ENCODE results near the gene RNF111.
A peak's percentile ranks its signal among the peaks of the same experiment; 100 is the strongest.

Gene RNF111

DNA sequence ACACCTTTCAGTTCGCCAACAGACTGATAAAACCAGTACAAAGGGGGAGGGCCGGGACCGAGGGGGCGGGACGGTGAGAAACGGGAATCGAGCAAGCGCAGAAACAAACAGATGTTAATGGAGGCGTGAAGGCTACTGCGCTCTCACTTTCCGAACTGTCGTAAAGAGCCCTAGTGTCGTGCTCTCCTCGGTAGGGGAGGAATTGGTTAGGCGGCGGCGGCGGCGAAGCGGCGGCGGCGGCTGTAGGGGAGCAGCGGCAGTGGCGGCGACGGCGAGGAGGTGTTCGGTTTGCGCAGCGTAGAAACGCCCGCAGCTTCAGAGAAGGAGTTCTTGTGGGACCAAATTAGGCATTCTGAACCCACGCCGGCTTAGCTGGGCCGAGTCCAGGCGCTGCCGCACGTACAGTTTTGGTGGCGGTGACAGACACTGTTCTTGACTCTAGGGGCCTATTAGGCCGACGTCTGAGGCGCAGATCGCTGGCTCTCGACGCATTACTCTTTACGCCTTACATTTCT is at the start of gene RNF111:
Gene RNF111 (plus strand): TSS at position 173 of the 515 bp plus-strand sequence. CDS start 43,160 bp downstream, outside the sequence.
- peaks cover 7% of the 10 kb centered on the region for H3K4me1 ChIP-seq (ENCODE audit: control insufficient read depth, insufficient read depth, low read length)
- no peaks in the 10 kb centered on the region for H3K9me3 ChIP-seq (ENCODE audit: control insufficient read depth, low read length)
- no peaks in the 10 kb centered on the region for H3K27me3 ChIP-seq (ENCODE audit: control insufficient read depth, insufficient read depth, low read length)
- H3K36me3 ChIP-seq (ENCODE audit: control insufficient read depth, insufficient read depth, low read length), result no peaks in the 10 kb centered on the region
- H3K9ac ChIP-seq (ENCODE audit: low read length), result peak within 1 kb of the TSS; percentile 85
- peak within 1 kb of the TSS; percentile 90 for H3K4me3 ChIP-seq (ENCODE audit: low read length)

DNA sequence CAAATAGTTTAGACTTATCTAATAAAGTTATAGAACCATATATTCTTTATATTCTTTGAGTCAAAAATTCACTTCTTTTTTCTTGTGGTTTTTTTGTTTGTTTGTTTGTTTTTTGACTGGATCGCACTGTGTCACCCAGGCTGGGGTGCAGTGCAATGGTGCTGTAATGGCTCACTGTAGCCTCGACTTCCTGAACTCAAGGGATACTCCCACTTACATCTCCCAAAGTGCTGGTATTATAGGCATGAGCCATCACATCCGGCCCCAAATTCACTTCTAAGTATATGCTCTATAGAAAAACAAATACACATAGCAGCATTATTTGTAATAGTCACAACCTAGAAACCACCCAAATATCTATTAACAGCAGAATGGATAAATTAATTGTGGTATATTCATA is 40.3 kb upstream of the RNF111 start:
- Histone ChIP-seq H3K4me3 (ENCODE audit: low read length) (no peak overlapping the region), H3K9ac (ENCODE audit: low read length) (no peak overlapping the region), H3K9me3 (ENCODE audit: control insufficient read depth, low read length) (no peaks in the 10 kb centered on the region)

DNA sequence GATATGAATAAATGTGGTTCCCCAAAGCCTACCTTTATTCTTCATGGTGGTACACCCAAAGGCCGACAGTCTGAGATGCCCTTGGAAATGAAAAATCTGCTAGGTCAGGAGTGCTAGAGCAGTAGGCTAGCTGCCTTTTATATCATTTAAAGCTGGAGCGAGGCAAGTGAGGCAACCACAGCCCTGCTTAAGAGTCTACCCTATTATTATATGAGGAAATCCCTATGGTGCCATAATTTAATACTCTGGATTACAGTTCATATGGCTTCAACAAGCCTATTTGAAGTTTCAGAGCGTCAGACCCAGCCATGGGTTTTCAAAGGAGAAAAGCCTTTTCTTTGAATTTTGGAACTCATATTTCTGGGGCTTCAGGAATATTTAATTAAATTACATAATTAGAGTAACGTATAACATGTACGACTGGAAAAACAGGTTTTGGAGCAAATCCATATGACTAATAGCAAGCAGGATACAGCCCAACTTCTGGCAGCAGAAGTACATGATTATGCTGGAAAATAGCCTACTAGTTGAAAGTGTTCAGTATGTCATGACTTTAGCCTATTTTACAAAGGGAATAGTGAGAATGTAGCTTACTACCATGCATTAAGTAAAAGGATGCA is 36.0 kb upstream of the RNF111 start:
- no peak overlapping the region for H3K4me3 ChIP-seq (ENCODE audit: low read length)
- H3K27me3 ChIP-seq (ENCODE audit: control insufficient read depth, insufficient read depth, low read length), result no peaks in the 10 kb centered on the region
- peaks cover 24% of the 10 kb centered on the region for H3K4me1 ChIP-seq (ENCODE audit: control insufficient read depth, insufficient read depth, low read length)
- H3K36me3 ChIP-seq (ENCODE audit: control insufficient read depth, insufficient read depth, low read length), result no peaks in the 10 kb centered on the region
- no peaks in the 10 kb centered on the region for H3K9me3 ChIP-seq (ENCODE audit: control insufficient read depth, low read length)
- H3K9ac ChIP-seq (ENCODE audit: low read length), result no peak overlapping the region

More for the DNA sequence above, 40.3 kb upstream of the RNF111 start:
- H3K36me3 ChIP-seq (ENCODE audit: control insufficient read depth, insufficient read depth, low read length), result no peaks in the 10 kb centered on the region
- H3K27me3 ChIP-seq (ENCODE audit: control insufficient read depth, insufficient read depth, low read length), result no peaks in the 10 kb centered on the region
- peaks cover 11% of the 10 kb centered on the region for H3K4me1 ChIP-seq (ENCODE audit: control insufficient read depth, insufficient read depth, low read length)

DNA sequence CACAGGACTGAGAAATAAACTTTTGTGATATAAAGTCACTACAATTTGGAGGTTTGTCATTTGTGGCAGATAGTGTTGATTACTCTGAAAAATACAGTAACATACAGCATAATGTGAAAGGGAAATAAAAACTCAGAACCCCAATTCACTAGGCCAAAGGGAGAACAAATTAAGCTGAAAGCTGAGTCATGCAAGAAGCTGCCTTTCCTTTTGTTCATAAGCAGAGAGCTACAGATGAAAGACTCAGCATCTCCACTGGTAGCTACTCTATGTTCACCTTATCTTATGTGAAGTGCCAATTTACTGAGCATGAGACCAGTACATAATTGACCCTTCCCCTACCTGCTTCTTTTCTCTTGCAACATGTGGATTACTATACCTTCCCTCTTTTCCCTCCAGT is 34.7 kb upstream of the RNF111 start:
- Histone ChIP-seq H3K27me3 (ENCODE audit: control insufficient read depth, insufficient read depth, low read length) (no peaks in the 10 kb centered on the region), H3K4me3 (ENCODE audit: low read length) (no peak overlapping the region), H3K9me3 (ENCODE audit: control insufficient read depth, low read length) (no peaks in the 10 kb centered on the region), H3K9ac (ENCODE audit: low read length) (no peak overlapping the region), H3K4me1 (ENCODE audit: control insufficient read depth, insufficient read depth, low read length) (peaks cover 28% of the 10 kb centered on the region), H3K36me3 (ENCODE audit: control insufficient read depth, insufficient read depth, low read length) (no peaks in the 10 kb centered on the region)

DNA sequence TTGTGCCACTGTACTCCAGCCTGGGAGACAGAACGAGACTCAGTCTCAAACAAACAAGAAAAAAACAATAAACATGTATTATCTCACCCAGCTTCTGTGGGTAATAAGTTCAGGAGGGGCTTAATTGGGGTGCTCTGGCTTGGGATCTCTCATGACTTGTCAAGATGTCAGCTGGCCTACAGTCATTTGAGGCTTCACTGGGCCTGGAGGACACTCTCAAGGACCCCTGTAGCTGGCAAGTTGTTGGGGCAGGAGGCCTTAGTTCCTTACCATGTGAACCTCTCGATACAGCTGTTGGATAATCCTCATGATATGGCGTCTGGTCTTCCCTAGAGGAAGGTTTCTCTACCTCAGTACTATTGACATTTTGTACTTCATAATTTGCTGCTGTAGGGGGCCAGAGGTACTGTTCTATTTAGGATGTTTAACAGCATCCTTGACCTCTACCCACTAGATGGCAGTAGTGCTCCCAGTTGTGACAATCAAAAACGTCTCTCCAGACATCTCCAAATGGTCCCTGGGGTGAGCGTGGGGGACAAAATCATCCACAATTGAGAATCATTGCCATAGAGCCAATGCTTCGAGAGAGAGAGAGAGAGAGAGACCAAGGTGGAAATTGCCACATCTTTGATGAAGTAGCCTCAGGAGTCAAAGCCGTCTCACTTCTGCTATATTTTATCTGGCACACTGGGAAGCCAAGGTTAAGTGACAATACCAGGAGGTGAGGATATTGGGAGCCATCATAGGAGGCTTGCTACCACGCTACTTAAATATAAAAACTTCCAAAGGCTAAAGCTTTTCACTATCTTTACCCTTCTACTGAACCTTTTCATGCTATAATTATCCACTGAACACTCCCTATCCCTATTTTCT is 30.1 kb upstream of the RNF111 start:
- Histone ChIP-seq H3K4me3 (ENCODE audit: low read length) (no peak overlapping the region), H3K9ac (ENCODE audit: low read length) (no peak overlapping the region), H3K36me3 (ENCODE audit: control insufficient read depth, insufficient read depth, low read length) (no peaks in the 10 kb centered on the region), H3K27me3 (ENCODE audit: control insufficient read depth, insufficient read depth, low read length) (no peaks in the 10 kb centered on the region), H3K4me1 (ENCODE audit: control insufficient read depth, insufficient read depth, low read length) (peaks cover 22% of the 10 kb centered on the region), H3K9me3 (ENCODE audit: control insufficient read depth, low read length) (no peaks in the 10 kb centered on the region)

DNA sequence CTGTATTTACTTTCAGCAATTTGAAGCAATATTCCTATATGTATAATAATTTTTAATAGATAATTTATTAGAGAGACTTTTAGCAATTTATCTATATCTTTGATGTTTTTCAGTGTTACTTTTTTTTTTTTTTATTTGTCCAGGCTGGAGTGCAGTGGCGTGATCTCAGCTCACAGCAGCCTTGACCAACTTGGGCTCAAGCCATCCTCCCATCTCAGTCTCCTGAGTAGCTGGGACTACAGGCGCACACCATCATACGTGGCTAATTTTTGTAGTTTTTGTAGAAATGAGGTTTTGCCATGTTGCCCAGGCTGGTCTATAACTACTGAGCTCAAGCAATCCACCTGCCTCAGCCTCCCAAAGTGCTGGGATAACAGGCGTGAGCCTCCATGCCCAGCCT is 28.7 kb upstream of the RNF111 start:
- H3K4me1 ChIP-seq (ENCODE audit: control insufficient read depth, insufficient read depth, low read length), result peaks cover 17% of the 10 kb centered on the region
- H3K27me3 ChIP-seq (ENCODE audit: control insufficient read depth, insufficient read depth, low read length), result no peaks in the 10 kb centered on the region
- no peaks in the 10 kb centered on the region for H3K36me3 ChIP-seq (ENCODE audit: control insufficient read depth, insufficient read depth, low read length)
- H3K9me3 ChIP-seq (ENCODE audit: control insufficient read depth, low read length), result no peaks in the 10 kb centered on the region
- no peak overlapping the region for H3K4me3 ChIP-seq (ENCODE audit: low read length)
- no peak overlapping the region for H3K9ac ChIP-seq (ENCODE audit: low read length)

DNA sequence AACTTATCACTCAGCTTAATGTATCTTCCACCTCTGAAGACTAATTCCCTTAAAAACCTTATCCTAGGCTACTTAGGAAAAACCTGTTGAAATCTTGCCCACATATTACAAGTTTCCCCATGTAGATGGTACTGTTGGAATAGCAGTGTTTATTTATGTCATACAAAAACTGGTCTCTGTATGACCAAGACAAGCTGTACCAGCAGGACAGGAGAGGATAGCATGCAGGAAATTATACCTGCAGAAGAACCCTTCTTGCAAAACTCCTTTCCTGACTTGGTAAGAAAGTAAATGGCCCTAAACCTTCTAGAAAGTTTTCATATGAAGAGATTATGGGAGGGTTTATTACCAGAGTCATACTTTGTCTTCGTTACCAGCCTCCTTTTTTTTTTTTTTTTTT is 25.3 kb upstream of the RNF111 start:
- Histone ChIP-seq H3K36me3 (ENCODE audit: control insufficient read depth, insufficient read depth, low read length) (no peaks in the 10 kb centered on the region), H3K27me3 (ENCODE audit: control insufficient read depth, insufficient read depth, low read length) (no peaks in the 10 kb centered on the region), H3K4me3 (ENCODE audit: low read length) (no peak overlapping the region), H3K4me1 (ENCODE audit: control insufficient read depth, insufficient read depth, low read length) (peaks cover 15% of the 10 kb centered on the region), H3K9me3 (ENCODE audit: control insufficient read depth, low read length) (no peaks in the 10 kb centered on the region), H3K9ac (ENCODE audit: low read length) (no peak overlapping the region)

DNA sequence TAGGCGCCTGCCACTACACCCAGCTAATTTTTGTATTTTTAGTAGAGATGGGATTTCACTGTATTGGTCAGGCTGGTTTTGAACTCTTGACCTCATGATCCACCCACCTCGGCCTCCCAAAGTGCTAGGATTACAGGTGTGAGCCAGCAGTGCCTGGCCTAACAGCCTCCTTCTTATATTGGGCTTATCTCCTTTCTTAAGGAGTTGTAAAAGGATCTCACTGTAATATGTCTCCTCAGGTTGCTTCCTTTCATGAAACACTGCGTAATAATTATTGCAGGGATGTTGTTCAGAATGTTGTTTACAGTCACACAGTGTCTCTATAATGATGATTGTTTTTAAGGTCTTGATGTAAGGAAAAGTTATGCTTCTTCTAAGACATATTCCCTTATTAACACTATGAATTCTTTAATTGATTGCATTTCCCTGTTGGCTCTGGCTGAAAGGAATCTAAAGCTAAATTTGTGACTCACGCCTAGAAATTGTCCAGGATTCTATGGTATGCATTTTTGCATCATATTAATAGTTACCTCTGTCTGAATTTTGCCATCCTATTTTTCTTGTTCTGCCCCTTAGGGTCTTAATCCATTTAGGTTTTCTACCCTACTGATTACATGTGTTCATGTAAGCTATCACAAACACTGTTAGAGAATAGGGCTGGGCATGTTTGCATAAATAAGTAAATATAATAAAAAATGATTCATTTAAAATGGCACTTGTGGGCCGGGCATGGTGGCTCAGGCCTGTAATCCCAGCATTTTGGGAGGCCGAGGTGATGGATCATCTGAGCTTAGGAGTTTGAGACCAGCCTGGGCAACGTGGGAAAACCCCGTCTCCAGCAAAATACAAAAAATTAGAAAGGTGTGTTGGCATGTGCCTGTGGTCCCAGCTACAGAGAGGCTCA is 24.5 kb upstream of the RNF111 start:
- Histone ChIP-seq H3K36me3 (ENCODE audit: control insufficient read depth, insufficient read depth, low read length) (no peaks in the 10 kb centered on the region), H3K4me1 (ENCODE audit: control insufficient read depth, insufficient read depth, low read length) (peaks cover 13% of the 10 kb centered on the region), H3K4me3 (ENCODE audit: low read length) (no peak overlapping the region), H3K9me3 (ENCODE audit: control insufficient read depth, low read length) (no peaks in the 10 kb centered on the region), H3K9ac (ENCODE audit: low read length) (peak overlapping the region; percentile 32), H3K27me3 (ENCODE audit: control insufficient read depth, insufficient read depth, low read length) (no peaks in the 10 kb centered on the region)

DNA sequence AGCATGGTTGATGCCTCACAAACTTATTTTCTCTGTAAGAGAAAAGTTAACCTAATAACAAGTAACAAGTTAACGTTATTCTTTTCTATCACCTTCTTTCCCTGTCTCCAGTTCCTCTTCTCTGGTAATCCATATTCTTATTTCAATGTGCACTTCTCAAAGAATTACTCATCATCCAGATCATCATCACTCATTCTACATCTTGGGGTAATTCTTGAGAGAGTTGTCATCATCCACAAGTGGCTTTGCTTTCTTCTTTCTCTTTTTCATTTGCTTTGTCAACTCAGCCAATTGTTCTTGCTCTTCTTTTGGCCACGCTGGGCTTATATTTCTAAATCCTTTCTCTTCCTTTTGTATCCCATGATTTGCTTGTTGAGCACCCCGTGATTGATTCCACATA is 20.8 kb upstream of the RNF111 start:
- Histone ChIP-seq H3K9ac (ENCODE audit: low read length) (no peak overlapping the region), H3K4me3 (ENCODE audit: low read length) (no peak overlapping the region), H3K27me3 (ENCODE audit: control insufficient read depth, insufficient read depth, low read length) (no peaks in the 10 kb centered on the region), H3K4me1 (ENCODE audit: control insufficient read depth, insufficient read depth, low read length) (peaks cover 13% of the 10 kb centered on the region), H3K9me3 (ENCODE audit: control insufficient read depth, low read length) (no peaks in the 10 kb centered on the region), H3K36me3 (ENCODE audit: control insufficient read depth, insufficient read depth, low read length) (no peaks in the 10 kb centered on the region)

DNA sequence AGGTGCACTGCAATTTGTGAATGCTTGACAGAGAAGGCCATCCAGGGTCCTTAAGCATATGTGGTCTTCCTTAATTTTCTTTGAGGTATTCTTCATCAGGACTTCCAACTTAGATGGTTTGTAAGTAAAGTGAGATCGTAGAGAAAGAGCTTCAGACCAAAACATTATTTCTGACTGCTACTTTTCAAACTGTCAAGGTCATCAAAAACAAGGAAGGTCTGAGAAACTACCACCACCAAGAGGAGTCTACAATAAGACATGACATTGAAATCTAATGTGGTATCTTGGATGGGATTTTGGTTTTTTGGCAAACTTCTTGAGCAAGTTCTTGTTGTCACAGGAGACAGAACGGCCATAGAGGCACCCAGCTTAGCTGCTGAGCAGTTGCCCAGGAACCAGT is 20.0 kb upstream of the RNF111 start:
- no peaks in the 10 kb centered on the region for H3K27me3 ChIP-seq (ENCODE audit: control insufficient read depth, insufficient read depth, low read length)

DNA sequence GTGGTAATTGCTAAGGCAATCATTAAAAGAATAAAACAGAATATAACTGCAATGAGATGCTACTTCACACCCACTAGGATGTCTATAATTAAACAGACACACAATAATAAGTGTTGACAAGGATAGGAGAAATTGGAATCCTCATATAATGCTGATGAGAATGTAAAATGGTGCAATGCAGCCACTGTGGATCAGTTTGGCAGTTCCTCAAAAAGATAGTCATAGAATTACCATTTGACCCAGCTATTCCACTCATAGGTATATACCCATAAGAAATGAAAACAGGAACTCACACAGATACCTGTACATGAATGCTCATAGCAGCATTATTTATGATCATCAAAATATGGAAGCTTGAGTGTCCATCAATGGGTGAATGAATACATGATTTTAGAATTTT is 9.6 kb upstream of the RNF111 start:
- H3K9me3 ChIP-seq (ENCODE audit: control insufficient read depth, low read length), result no peaks in the 10 kb centered on the region
- H3K4me3 ChIP-seq (ENCODE audit: low read length), result no peak overlapping the region
- no peak overlapping the region for H3K9ac ChIP-seq (ENCODE audit: low read length)
- H3K27me3 ChIP-seq (ENCODE audit: control insufficient read depth, insufficient read depth, low read length), result no peaks in the 10 kb centered on the region
- peaks cover 5% of the 10 kb centered on the region for H3K4me1 ChIP-seq (ENCODE audit: control insufficient read depth, insufficient read depth, low read length)
- no peaks in the 10 kb centered on the region for H3K36me3 ChIP-seq (ENCODE audit: control insufficient read depth, insufficient read depth, low read length)

More for the DNA sequence above, 20.0 kb upstream of the RNF111 start:
- peaks cover 5% of the 10 kb centered on the region for H3K4me1 ChIP-seq (ENCODE audit: control insufficient read depth, insufficient read depth, low read length)
- H3K9me3 ChIP-seq (ENCODE audit: control insufficient read depth, low read length), result no peaks in the 10 kb centered on the region
- H3K4me3 ChIP-seq (ENCODE audit: low read length), result no peak overlapping the region
- H3K9ac ChIP-seq (ENCODE audit: low read length), result no peak overlapping the region
- no peaks in the 10 kb centered on the region for H3K36me3 ChIP-seq (ENCODE audit: control insufficient read depth, insufficient read depth, low read length)
